HG02870 (cell line): Measurements from ENCODE around the gene GSTM3.
"Not testable (repeated sequence)": the region's sequence is repeated elsewhere in the genome, so short reads cannot be mapped to it uniquely, and the experiment has no call there.

Experiments
- ATAC-seq: cut with Tn5 transposase; IDR thresholded peaks from one replicate; pipeline ENCODE4 v1.9.1; 2021; ENCODE audit warnings: mild to moderate bottlenecking, moderate library complexity; ENCODE audit not compliant: unreplicated experiment

The GSTM3 gene

GRCh38 chr1:109708949-109709348 lies 31.9 kb downstream of the GSTM3 start:
- ATAC-seq: not testable (repeated sequence)

DNA sequence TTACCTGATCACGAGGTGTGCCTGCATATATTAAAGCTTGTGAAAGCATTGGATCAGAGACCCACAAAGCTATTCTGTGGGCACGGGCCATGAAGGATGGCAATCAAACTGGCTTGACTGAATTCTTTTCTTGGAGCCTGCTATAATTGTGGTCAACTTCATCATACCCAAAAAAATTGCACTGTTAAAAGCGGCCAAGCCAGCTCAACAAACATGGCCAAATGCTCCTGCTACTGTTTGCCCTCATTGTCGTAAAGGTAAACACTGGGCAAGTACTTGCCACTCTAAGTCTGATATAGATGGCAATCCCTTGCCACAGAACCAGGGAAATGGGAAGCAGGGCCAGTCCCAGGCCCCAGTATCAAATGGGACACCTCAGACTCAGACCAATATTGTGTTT lies 35.4 kb downstream of the GSTM3 start:
- ATAC-seq: no peak

- ATAC-seq: no peak
Measured at GRCh38 chr1:109704173-109704572, 36.7 kb downstream of the GSTM3 start.

DNA sequence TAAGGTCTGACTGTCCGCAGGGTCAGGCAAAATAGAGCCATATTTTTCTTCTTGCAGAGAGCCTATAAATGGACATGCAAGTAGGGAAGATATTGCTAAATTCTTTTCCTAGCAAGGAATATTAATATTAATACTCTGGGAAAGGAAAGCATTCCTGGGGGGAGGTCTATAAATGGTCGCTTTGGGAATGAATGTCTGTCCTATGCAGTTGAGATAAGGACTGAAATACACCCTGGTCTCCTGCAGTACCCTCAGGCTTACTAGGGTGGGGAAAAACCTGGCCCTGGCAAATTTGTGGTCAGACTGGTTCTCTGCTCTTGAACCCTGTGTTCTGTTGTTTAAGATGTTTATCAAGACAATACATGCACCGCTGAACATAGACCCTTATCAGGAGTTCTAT lies 37.9 kb downstream of the GSTM3 start:
- ATAC-seq: not testable (repeated sequence)

GRCh38 chr1:109697861-109698260 lies 43.0 kb downstream of the GSTM3 start:
- not testable (repeated sequence) for ATAC-seq

GRCh38 chr1:109697066-109697465 lies 43.8 kb downstream of the GSTM3 start:
- no peak for ATAC-seq

DNA sequence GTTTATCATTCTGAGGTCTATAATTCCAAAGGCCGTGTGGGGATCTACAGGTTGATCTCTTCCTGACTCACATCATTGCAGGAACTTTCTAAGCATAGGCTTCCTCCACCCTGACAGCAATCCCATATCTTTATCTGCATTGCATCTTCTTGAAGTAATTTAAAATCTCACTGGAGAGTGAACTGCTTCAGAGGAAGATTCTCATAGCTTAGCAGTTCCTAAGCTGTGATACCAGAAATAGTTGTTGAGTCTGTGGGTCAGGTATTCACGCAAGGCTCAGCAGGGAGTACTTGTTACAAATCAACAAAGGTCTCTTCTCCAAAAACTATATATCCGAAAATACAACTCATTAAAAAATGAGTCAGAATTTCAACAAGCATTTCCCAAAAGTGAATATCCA lies 45.7 kb downstream of the GSTM3 start:
- ATAC-seq: not testable (repeated sequence)

GRCh38 chr1:109694400-109694799 lies 46.4 kb downstream of the GSTM3 start:
- not testable (repeated sequence) for ATAC-seq

GRCh38 chr1:109691759-109692158 lies 49.1 kb downstream of the GSTM3 start:
- no peak for ATAC-seq

- no peak for ATAC-seq
Measured at GRCh38 chr1:109689844-109690405, 50.9 kb downstream of the GSTM3 start.

DNA sequence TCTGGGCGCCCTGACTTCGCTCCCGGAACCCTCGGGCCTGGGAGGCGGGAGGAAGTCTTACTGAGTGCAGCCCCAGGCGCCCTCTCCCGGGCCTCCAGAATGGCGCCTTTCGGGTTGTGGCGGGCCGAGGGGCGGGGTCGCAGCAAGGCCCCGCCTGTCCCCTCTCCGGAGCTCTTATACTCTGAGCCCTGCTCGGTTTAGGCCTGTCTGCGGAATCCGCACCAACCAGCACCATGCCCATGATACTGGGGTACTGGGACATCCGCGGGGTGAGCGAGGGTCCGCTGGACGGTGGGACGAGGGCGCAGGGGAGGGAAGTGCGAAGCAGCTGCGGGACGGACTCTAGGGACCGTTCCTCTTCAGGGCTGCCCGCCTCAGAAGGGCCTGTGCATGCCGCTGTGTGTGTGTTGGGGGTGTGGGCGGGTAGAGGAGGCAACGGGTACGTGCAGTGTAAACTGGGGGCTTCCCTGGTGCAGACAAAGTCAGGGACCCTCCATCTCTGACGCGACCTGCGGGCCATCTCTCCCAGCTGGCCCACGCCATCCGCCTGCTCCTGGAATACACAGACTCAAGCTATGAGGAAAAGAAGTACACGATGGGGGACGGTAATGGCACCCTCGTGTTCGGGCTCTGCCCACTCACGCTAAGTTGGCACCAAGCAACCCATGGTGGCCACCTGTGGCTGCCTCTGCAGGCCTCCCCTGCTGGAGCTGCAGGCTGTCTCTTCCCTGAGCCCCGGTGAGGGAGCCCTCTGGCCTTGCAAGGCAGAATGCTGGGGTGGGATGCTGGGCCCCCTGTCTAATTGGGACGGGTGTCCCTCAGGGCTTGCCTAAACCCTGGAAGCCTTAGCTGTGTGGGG lies 53.0 kb downstream of the GSTM3 start, which contains the start of gene GSTM1:
Gene GSTM1, plus strand, starts transcription at position 177 of the 859 bp plus-strand sequence. Its CDS starts 57 bp downstream, at position 234.
- ATAC-seq: no peak

- ATAC-seq: not testable (repeated sequence)
Measured at GRCh38 chr1:109687109-109687508, 53.7 kb downstream of the GSTM3 start.

GRCh38 chr1:109685890-109686289 lies 54.9 kb downstream of the GSTM3 start:
- not testable (repeated sequence) for ATAC-seq

DNA sequence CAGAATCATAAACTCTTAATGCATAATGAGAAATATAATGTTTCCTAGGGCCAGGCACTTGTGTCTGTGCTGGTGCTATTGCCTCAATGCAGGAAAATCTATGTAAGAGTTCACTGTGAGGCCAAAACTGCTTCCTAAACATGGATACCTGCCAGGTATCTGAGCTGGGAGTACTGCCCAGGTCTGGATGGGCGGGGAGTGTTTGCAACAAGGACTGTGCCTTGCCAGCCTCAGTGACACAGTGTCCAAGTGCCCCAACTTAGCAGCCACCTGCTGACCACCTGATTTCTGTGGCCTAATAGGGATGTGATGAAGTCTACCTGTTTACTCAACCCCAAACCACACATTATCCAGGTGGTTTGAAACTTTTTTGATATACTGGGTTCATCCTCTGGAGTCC lies 55.4 kb downstream of the GSTM3 start:
- ATAC-seq: not testable (repeated sequence)

GRCh38 chr1:109684777-109685176 lies 56.1 kb downstream of the GSTM3 start:
- not testable (repeated sequence) for ATAC-seq
